ENCODE measurements around the gene ZC3H7A.

Gene ZC3H7A

GRCh38 chr16:11743308-11744074, 53.6 kb downstream of the ZC3H7A start:
- TF ChIP-seq TAF1 (IDR thresholded peaks at IDR 0.05; ENCODE audit: low read depth): no peak
- no peak for TF ChIP-seq RAD21 (IDR thresholded peaks at IDR 0.05; ENCODE audit: low read depth)
- TF ChIP-seq CREB1 (IDR thresholded peaks at IDR 0.05; ENCODE audit: low read depth): no peak
- TF ChIP-seq YY1 (IDR thresholded peaks at IDR 0.05; ENCODE audit: low read depth): no peak
- no peak for TF ChIP-seq ZBTB7A (IDR thresholded peaks at IDR 0.05; ENCODE audit: low read depth)
- TF ChIP-seq CEBPB (IDR thresholded peaks at IDR 0.05): no peak
- no peak for TF ChIP-seq NFIC (IDR thresholded peaks at IDR 0.05)
- no peak for TF ChIP-seq FOXM1 (IDR thresholded peaks at IDR 0.05; ENCODE audit: borderline replicate concordance, low read depth)

- TF ChIP-seq EGR1 (IDR thresholded peaks at IDR 0.05) (0 out of 2 replicates have a peak, but pooled peaks have one; percentile 14), RAD21 (IDR thresholded peaks at IDR 0.05; ENCODE audit: low read depth) (no peak), MAX (IDR thresholded peaks at IDR 0.05) (peak; percentile 63), USF1 (IDR thresholded peaks at IDR 0.05) (no peak; the same call in 1 of the 2 replicates), FOXM1 (IDR thresholded peaks at IDR 0.05; ENCODE audit: borderline replicate concordance, low read depth) (no peak), REST (IDR thresholded peaks at IDR 0.05; ENCODE audit: low read depth) (no peak), YY1 (IDR thresholded peaks at IDR 0.05; ENCODE audit: low read depth) (peak; percentile 84), CREB1 (IDR thresholded peaks at IDR 0.05; ENCODE audit: low read depth) (peak; percentile 52; the same call in 1 of the 2 replicates), TAF1 (IDR thresholded peaks at IDR 0.05; ENCODE audit: low read depth) (peak; percentile 51; the same call in 1 of the 2 replicates), TEAD4 (IDR thresholded peaks at IDR 0.05) (peak; percentile 41), ZBTB7A (IDR thresholded peaks at IDR 0.05; ENCODE audit: low read depth) (no peak), TCF12 (IDR thresholded peaks at IDR 0.05; ENCODE audit: low read depth) (peak; percentile 48; the same call in 1 of the 2 replicates)
Measured at GRCh38 chr16:11742536-11743307, 54.3 kb downstream of the ZC3H7A start, which contains the start of gene TXNDC11. Gene TXNDC11 (minus strand): TSS chr16:11742857. CDS start chr16:11742730, 127 bp downstream.

- no peak for TF ChIP-seq NFIC (IDR thresholded peaks at IDR 0.05)
- TF ChIP-seq EP300 (IDR thresholded peaks at IDR 0.05; ENCODE audit: borderline replicate concordance): no peak
- no peak for TF ChIP-seq MAX (IDR thresholded peaks at IDR 0.05)
- TF ChIP-seq YY1 (IDR thresholded peaks at IDR 0.05; ENCODE audit: low read depth): peak; percentile 49; the same call in 1 of the 2 replicates
- 0 out of 2 replicates have a peak, but pooled peaks have one; percentile 36 for TF ChIP-seq TAF1 (IDR thresholded peaks at IDR 0.05; ENCODE audit: low read depth)
Measured at GRCh38 chr16:11742093-11742535, 54.9 kb downstream of the ZC3H7A start.

- TF ChIP-seq CREB1 (IDR thresholded peaks at IDR 0.05; ENCODE audit: low read depth) (no peak), MAX (IDR thresholded peaks at IDR 0.05) (no peak), EP300 (IDR thresholded peaks at IDR 0.05; ENCODE audit: borderline replicate concordance) (no peak)
Measured at GRCh38 chr16:11740567-11740966, 56.5 kb downstream of the ZC3H7A start.

- TF ChIP-seq RAD21 (IDR thresholded peaks at IDR 0.05; ENCODE audit: low read depth): no peak
- no peak for TF ChIP-seq REST (IDR thresholded peaks at IDR 0.05; ENCODE audit: low read depth)
- no peak for TF ChIP-seq EGR1 (IDR thresholded peaks at IDR 0.05)
- TF ChIP-seq TCF12 (IDR thresholded peaks at IDR 0.05; ENCODE audit: low read depth): no peak
- TF ChIP-seq ZBTB7A (IDR thresholded peaks at IDR 0.05; ENCODE audit: low read depth): no peak
- no peak for TF ChIP-seq EP300 (IDR thresholded peaks at IDR 0.05; ENCODE audit: borderline replicate concordance)
- TF ChIP-seq TEAD4 (IDR thresholded peaks at IDR 0.05): no peak
- no peak for TF ChIP-seq CEBPB (IDR thresholded peaks at IDR 0.05)
- no peak for TF ChIP-seq CREB1 (IDR thresholded peaks at IDR 0.05; ENCODE audit: low read depth)
- TF ChIP-seq YY1 (IDR thresholded peaks at IDR 0.05; ENCODE audit: low read depth): no peak
- TF ChIP-seq NFIC (IDR thresholded peaks at IDR 0.05): no peak
Measured at GRCh38 chr16:11738742-11739544, 58.1 kb downstream of the ZC3H7A start.

All from Ishikawa (cell line).